Forelimb muscle (tissue), 1 donor: Measurements from ENCODE around the gene RIPK1. TPM values are rescaled to one million over a fixed set of nuclear protein-coding genes. Genes with fewer than 3 reads are reported as not detected.
"Not testable (repeated sequence)": the region's sequence is repeated elsewhere in the genome, so short reads cannot be mapped to it uniquely, and the experiment has no call there.

Source experiments
- DNase-seq: peaks from one replicate; pipeline ENCODE4 v3.0.0-alpha.2; 2013; ENCODE audit warnings: low read depth
- polyA plus RNA-seq: library from polyadenylated mRNA; unstranded; fragments of 120-200 nt; gene quantifications from one replicate; pipeline ENCODE4 v1.2.1, GENCODE V29; 2013; ENCODE audit not compliant: insufficient read length

Gene RIPK1
- polyA plus RNA-seq, 1 donor: 10.1 TPM

- DNase-seq: no peak
These were observed 67.5 kb downstream of the RIPK1 start for GRCh38 chr6:3135668-3136291.

- DNase-seq: no peak
These were observed 68.2 kb downstream of the RIPK1 start for GRCh38 chr6:3136292-3137011.

- DNase-seq: no peak
These were observed 68.9 kb downstream of the RIPK1 start for GRCh38 chr6:3137057-3137777.

DNA sequence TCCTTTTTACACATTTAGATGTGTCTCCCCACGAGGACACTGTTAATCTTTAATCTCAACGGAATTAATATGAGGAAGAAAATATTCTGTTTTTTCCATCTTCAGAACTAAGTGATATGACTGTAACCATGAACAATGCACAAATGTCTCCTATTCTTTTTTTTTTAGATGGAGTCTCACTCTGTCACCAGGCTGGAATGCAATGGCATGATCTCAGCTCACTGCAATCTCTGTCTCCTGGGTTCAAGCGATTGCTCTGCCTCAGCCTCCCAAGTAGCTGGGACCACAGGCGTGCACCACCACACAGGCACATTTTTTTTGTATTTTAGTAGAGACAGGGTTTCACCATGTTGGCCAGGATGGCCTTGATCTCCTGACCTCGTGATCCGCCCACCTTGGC lies 69.6 kb downstream of the RIPK1 start:
- DNase-seq: not testable (repeated sequence)

DNA sequence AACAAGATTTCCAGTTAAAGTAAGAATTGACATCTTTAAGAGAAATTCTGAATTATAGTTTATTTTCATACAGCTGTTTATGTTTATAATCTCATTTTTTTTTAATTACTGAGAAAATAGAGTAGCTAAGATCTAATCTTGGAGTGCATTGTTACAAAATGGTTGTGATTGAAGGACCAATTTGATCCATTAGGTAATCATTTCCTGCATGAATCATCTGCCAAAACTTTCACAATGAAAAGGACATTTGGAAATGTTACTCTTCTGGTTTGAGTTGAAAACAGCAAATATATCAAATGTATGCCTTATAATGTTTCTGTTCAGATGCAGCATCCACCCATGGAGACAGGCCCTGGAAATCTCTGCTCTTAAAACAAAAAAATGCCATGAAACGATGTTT lies 70.0 kb downstream of the RIPK1 start:
- DNase-seq: no peak

DNA sequence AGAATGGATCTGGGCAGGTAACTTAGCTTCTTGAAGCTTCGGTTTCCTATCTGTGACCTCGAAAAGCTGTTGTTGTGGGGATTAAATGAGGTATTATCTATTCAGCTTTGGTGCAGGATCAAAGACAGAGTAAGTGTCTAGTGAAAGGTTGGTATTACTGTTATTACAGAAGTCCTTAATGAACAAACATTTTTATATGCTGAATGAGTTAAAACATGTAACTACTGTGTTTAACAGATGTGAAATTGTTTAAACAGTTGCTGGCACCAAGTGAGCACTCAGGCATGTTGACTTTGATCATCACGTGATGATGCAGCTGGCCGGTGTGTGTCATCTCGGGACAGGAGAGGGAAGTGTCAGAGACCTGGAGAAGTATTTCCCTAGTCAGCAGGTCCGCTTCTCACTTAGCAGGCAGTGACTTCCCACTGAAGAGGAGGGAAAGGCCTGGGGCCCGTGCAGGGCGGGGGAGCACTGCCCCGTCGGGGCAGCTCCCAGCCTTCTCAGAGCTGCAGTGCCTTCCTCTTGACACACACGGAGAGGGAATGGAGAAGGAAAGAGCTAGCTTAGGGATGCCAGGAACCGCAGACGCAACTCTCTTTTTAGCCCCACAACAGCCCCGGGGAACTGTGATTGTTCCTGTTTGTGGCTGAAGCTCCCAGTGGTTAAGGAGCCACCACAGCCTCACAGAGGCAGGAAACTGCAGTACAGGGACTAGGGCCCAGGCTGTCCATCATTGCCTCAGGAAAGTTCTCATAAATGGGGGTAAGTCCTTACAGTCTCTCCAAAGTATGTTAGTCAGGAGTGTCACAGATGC lies 71.0 kb downstream of the RIPK1 start:
- no peak for DNase-seq

GRCh38 chr6:3140201-3140600 lies 71.9 kb downstream of the RIPK1 start:
- DNase-seq: no peak

- no peak for DNase-seq
These were observed 74.2 kb downstream of the RIPK1 start for GRCh38 chr6:3142536-3142935.

DNA sequence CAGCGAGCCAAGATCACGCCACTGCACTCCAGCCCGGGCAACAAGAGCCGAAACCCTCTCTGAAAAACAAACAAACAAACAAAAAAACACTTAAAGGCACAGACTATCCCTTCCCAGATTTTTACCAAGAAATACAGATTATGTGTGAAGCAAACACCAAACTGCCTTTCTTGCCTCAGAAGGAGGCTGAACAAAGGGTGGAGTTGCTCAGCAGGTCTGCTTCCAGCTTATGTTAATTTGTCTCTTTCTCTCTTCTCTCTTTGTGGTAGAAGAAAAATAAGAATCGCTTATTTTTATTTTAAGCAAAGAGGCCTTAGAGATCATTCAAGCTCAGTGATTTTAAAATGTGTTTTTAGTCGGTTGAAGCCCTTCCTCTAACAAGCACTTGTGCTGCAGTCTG lies 74.9 kb downstream of the RIPK1 start:
- no peak for DNase-seq

GRCh38 chr6:3144571-3144970 lies 76.3 kb downstream of the RIPK1 start:
- no peak for DNase-seq

- no peak for DNase-seq
These were observed 79.8 kb downstream of the RIPK1 start for GRCh38 chr6:3147914-3148757.

- DNase-seq: no peak
These were observed 83.4 kb downstream of the RIPK1 start for GRCh38 chr6:3151691-3152090.

DNA sequence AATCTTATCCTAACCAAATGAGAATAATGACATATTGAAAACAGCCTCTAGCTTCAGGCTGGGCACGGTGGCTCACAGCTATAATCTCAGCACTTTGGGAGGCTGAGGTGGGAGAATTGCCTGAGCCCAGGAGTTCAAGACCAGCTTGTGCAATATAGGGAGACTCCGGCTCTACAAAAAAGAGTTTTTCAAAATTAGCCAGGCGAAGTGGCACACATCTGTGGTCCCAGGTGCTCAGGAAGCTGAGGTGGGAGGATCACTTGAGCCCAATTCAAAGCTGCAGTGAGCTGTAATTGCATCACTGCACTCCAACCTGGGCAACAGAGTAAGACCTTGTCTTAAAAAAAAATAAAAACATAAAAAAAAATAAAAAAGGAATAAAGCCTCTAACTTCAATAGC lies 84.4 kb downstream of the RIPK1 start:
- no peak for DNase-seq

DNA sequence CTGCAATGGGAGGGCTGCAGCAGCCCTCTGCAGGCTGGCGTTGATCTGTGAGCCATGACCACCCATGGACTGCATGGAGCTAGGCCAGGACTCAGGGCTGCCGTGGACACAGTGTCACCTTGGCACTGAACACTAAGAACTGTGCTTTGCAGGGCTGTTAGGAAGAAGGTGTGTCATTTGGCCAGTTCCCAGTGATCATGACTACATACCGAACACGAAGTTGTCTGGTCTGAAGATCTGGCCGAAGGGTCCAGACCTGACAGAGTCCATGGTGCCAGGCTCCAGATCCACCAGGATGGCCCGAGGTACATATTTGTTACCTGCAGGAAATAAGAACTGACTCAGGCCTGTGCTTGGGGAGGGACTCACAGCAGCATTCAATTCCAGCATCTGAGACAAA lies 87.1 kb downstream of the RIPK1 start:
- DNase-seq: not testable (repeated sequence)

- not testable (repeated sequence) for DNase-seq
These were observed 88.2 kb downstream of the RIPK1 start for GRCh38 chr6:3156184-3157130.

- DNase-seq: no peak
These were observed 89.0 kb downstream of the RIPK1 start, which contains the start of gene TUBB2A for GRCh38 chr6:3157131-3157933. Gene TUBB2A (minus strand): TSS chr6:3157544. CDS start chr6:3157463, 81 bp downstream.

DNA sequence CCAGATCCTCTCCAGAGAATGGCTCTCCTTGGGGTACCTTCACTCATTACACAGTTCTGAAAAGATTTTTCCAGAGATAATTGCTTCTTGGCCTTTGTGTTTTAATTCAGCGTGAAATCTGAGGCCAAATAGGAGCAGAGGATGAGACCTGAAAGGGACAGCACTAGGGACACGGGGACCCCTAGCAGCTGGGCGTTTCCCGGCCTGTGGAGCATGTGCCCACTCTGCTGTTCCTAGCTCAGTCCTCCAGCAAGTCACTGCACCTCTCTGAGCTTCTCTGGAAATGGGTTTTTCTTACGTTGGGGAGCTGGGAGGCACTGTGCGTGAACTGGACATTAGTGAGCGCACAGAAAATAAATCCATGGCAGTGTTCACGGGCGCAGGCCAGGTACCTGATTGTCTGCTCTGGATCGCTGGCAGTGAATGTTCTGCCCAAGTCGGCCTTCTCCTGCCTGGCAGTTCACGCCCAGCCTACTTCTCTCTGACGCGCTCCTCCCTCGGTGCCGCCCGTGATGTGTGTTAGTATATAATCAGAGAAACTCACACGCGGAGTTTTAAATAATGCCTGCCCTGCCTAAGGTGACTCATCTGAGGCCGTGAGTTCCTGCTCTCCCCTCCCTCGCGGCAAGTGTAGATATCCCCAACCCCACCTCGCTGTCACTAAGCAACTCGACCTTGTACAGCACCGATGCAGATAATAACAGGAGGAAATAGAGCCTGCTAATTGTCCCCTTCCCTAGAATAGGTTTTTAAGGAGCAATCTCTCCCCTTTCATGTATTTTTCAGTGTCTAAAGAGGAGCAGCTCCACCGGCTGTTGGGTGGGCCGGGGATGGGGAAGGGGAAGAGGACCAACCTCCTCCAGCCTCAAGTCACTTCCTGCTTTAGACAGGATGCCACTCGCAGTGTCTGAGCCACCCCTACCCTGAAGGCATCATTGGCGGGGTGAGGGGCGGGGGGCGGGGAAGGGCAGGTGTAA lies 91.8 kb downstream of the RIPK1 start:
- no peak for DNase-seq

DNA sequence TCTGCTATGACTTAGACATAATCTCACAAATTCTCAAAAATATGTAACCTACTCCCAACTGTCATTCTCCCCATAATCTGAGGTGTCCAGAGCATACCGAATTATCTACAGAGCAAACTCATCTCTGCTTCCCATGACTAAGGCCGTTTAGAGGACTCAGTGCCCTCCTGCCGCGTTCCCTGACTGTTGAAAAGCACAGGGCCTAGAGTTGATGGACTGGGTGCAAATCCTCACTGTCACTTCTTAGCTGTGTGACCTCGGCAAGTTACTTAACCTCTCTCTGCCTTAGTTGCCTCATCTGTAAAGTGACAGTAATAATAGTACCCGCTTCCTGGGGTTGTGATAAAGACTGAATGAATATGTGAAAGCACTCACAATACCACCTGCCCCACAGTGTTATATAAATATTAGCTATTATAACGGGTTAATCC lies 93.8 kb downstream of the RIPK1 start:
- no peak for DNase-seq
